HepG2 (cell line): Measurements from ENCODE around the gene MPPE1. TPM values are rescaled to one million over a fixed set of nuclear protein-coding genes. Genes with fewer than 3 reads are reported as not detected.

Source experiments
- ATAC-seq: fragments of 200-7000 bp; cut with Tn5 transposase; 3 replicates; pipeline ENCODE4 v1.9.1; 2020; ENCODE audit warnings: mild to moderate bottlenecking, moderate library complexity
- BruUV-seq: library from RNA; stranded (reverse); fragments of 400-500 nt; replicated peaks from 2 replicates; lab custom pipeline; 2021; lab: Mats Ljungman, UMichigan
- CTCF ChIA-PET: fragments of 300-600 bp; formaldehyde crosslinking; extraction: SDS; loops from one replicate; lab custom pipeline; 2021; ENCODE audit warnings: low total read pairs, inconsistent platforms, low intra/inter-chr PET ratio; lab: Yijun Ruan, JAX
- POLR2A ChIA-PET: fragments of 350-600 bp; sonication (Branson Sonifier 250); formaldehyde crosslinking; loops from one replicate; lab custom pipeline; 2020; ENCODE audit warnings: antibody characterized with exemption, inconsistent platforms; lab: Yijun Ruan, JAX
- DNase-seq: peaks from one replicate; pipeline ENCODE4 v3.0.0-alpha.2; 2015; ENCODE audit warnings: low spot score
- FAIRE-seq: peaks from 3 replicates; lab custom pipeline; 2011; peaks lifted over from hg19 to GRCh38; lab: Jason Lieb, UNC
- H2AFZ ChIP-seq: one replicate; pipeline ENCODE4 v1.6.1; 2011; ENCODE audit warnings: low read length, inconsistent platforms
- H3K27ac ChIP-seq: fragments of 300-600 bp; 3 replicates; pipeline ENCODE4 v1.8.0; 2011; ENCODE audit warnings: mixed run types, mild to moderate bottlenecking, mixed read lengths, low read length, inconsistent platforms; ENCODE audit not compliant: insufficient read depth; ENCODE audit errors: extremely low read length
- H3K27me3 ChIP-seq, 2 experiments: fragments of 200-600 bp in 1 of 2; 2 replicates in 1 of 2; 3 replicates in 1 of 2; pipeline versions ENCODE4 v1.6.0 to v1.8.0; 2011; ENCODE audit warnings: low read length in 2 of 2, mild to moderate bottlenecking in 2 of 2, moderate library complexity in 2 of 2, inconsistent platforms in 1 of 2; ENCODE audit not compliant: insufficient read depth in 2 of 2, control insufficient read depth in 1 of 2
- H3K36me3 ChIP-seq, 2 experiments: fragments of 200-600 bp in 1 of 2; replicated peaks in 1 of 2; 2 replicates in 1 of 2; 3 replicates in 1 of 2; pipeline versions ENCODE4 v1.5.1 to v1.8.0; 2011; ENCODE audit warnings: low read length in 2 of 2, inconsistent platforms in 1 of 2; ENCODE audit not compliant: insufficient read depth in 2 of 2, control insufficient read depth in 1 of 2
- H3K4me1 ChIP-seq: 2 replicates; pipeline ENCODE4 v1.5.1; 2012; ENCODE audit warnings: low read length, inconsistent platforms; ENCODE audit not compliant: insufficient read depth
- H3K4me2 ChIP-seq: 2 replicates; pipeline ENCODE4 v1.6.0; 2011; ENCODE audit warnings: low read depth, low read length, inconsistent platforms
- H3K4me3 ChIP-seq, 3 experiments: fragments of 200-600 bp in 1 of 3; sonication (generic), shearing (Covaris generic) in 1 of 3; replicated peaks in 1 of 3; 2 replicates each; pipeline ENCODE4 v1.5.1; 2011 to 2016; ENCODE audit warnings: low read length in 3 of 3, inconsistent platforms in 2 of 3, low read depth in 2 of 3, mild to moderate bottlenecking in 2 of 3, control low read depth in 1 of 3, mixed read lengths in 1 of 3; ENCODE audit not compliant: insufficient read depth in 1 of 3
- H3K79me2 ChIP-seq: one replicate; pipeline ENCODE4 v1.6.1; 2011; ENCODE audit warnings: low read length, inconsistent platforms; ENCODE audit not compliant: insufficient read depth
- H3K9ac ChIP-seq: 2 replicates; pipeline ENCODE4 v1.6.0; 2011; ENCODE audit warnings: mild to moderate bottlenecking, low read depth, low read length, inconsistent platforms; ENCODE audit not compliant: insufficient read depth
- H3K9me3 ChIP-seq: 2 replicates; pipeline ENCODE4 v1.5.1; 2012; ENCODE audit warnings: mild to moderate bottlenecking, low read length
- H4K20me1 ChIP-seq: 2 replicates; pipeline ENCODE4 v1.6.0; 2011; ENCODE audit warnings: inconsistent platforms, mild to moderate bottlenecking, low read length, moderate library complexity; ENCODE audit not compliant: insufficient read depth
- BHLHE40 ChIP-seq: IDR thresholded peaks from 2 replicates; pipeline ENCODE4 v1.6.1; 2011; ENCODE audit warnings: low read length, improper control_type of control experiment
- ELF3 ChIP-seq: IDR thresholded peaks from 2 replicates; pipeline ENCODE4 v1.6.1; 2016; ENCODE audit warnings: missing genetic modification reagents, missing compliant biosample characterization
- HNF4A ChIP-seq: sonication (generic); formaldehyde crosslinking; IDR thresholded peaks from 2 replicates; pipeline ENCODE4 v1.4.0; 2020; ENCODE audit warnings: missing genetic modification reagents
- HOXA3 ChIP-seq: sonication (generic); formaldehyde crosslinking; IDR thresholded peaks from 2 replicates; pipeline ENCODE4 v1.5.0; 2020; ENCODE audit warnings: missing genetic modification reagents
- KAT2B ChIP-seq: fragments of 150-350 bp; IDR thresholded peaks from 2 replicates; pipeline ENCODE4 v1.6.1; 2014; ENCODE audit warnings: low read depth, low read length, borderline replicate concordance
- LCORL ChIP-seq, 2 experiments: fragments of 450-650 bp in 1 of 2; sonication (generic) in 1 of 2; formaldehyde crosslinking in 1 of 2; IDR thresholded peaks; 2 replicates each; pipeline versions ENCODE4 v1.5.0 to v1.6.1; 2017 to 2020; ENCODE audit warnings: antibody characterized with exemption in 1 of 2, missing genetic modification reagents in 1 of 2
- NR2F6 ChIP-seq, 2 experiments: IDR thresholded peaks; 2 replicates each; pipeline ENCODE4 v1.6.1; 2016; ENCODE audit warnings: antibody characterized with exemption in 1 of 2, mild to moderate bottlenecking in 1 of 2
- RARA ChIP-seq: IDR thresholded peaks from 2 replicates; pipeline ENCODE4 v1.6.1; 2016; ENCODE audit warnings: missing genetic modification reagents, missing compliant biosample characterization
- SALL1 ChIP-seq: sonication (generic); formaldehyde crosslinking; IDR thresholded peaks from 2 replicates; pipeline ENCODE4 v1.8.0; 2022; ENCODE audit warnings: mild to moderate bottlenecking, missing genetic modification reagents
- TEAD3 ChIP-seq: optimal IDR thresholded peaks from 2 replicates; pipeline ENCODE3; 2016; ENCODE audit warnings: borderline replicate concordance
- ZBTB7B ChIP-seq: sonication (generic); formaldehyde crosslinking; IDR thresholded peaks from 2 replicates; pipeline ENCODE4 v1.4.0; 2020; ENCODE audit warnings: missing genetic modification reagents
- ZNF619 ChIP-seq: sonication (generic); formaldehyde crosslinking; IDR thresholded peaks from 2 replicates; pipeline ENCODE4 v1.4.0; 2020; ENCODE audit warnings: mild to moderate bottlenecking, missing genetic modification reagents
- ZSCAN29 ChIP-seq: sonication (generic); formaldehyde crosslinking; conservative IDR thresholded peaks from 2 replicates; pipeline ENCODE4 v1.4.0; 2020; ENCODE audit warnings: mild to moderate bottlenecking, missing genetic modification reagents
- WGBS: methylation state at CpG from one replicate; pipeline ENCODE4 v1.1.6; 2017; ENCODE audit warnings: low lambda C conversion rate; 5-methylcytosine and 5-hydroxymethylcytosine counted together
- in situ Hi-C: cut with HindIII; loops from 2 replicates; pipeline ENCODE4 v1.10.0; 2017; ENCODE audit warnings: low pct_unique_long_range_greater_than_20kb; ENCODE audit not compliant: extremely low pct_ligation_motif_present
- intact Hi-C: fragments of 100-400 bp; cut with micrococcal nuclease; formaldehyde crosslinking; loops from one replicate; pipeline ENCODE4 v1.10.0; 2022; ENCODE audit not compliant: unreplicated experiment
- polyA plus RNA-seq, 8 experiments: library from polyadenylated mRNA; depleted of rRNA in 3 of 8; stranded (reverse) in 7 of 8; unstranded in 1 of 8; fragments of >200 nt; fragmentation: Illumina TruSeq in 4 of 8; extraction: Trizol in 4 of 8; gene quantifications; 2 replicates each; pipeline versions ENCODE4 v1.2.1 to v1.2.3, GENCODE V29; 2011 to 2016; ENCODE audit warnings: low read depth in 4 of 8, missing spikeins in 1 of 8, mixed read lengths in 1 of 8; ENCODE audit not compliant: insufficient read depth in 1 of 8
- total RNA-seq, 5 experiments: library from RNA; depleted of rRNA; stranded (reverse); fragments of >200 nt; fragmentation: Illumina TruSeq; extraction: Trizol; gene quantifications; 2 replicates each; pipeline ENCODE4 v1.2.3, GENCODE V29; 2016; ENCODE audit warnings: low read depth in 1 of 5
- TF ChIP-seq, protein P1 (sequence below): sonication (generic); formaldehyde crosslinking; conservative IDR thresholded peaks from 2 replicates; pipeline ENCODE4 v1.4.0; 2020; ENCODE audit warnings: missing genetic modification reagents

MPPE1 gene
- total and polyA plus RNA-seq, 2 of the 13 experiments (the other 11 are each of a cell fraction or from before 2014, with no cell fraction given) = 9.6 to 11.9 TPM

DNA sequence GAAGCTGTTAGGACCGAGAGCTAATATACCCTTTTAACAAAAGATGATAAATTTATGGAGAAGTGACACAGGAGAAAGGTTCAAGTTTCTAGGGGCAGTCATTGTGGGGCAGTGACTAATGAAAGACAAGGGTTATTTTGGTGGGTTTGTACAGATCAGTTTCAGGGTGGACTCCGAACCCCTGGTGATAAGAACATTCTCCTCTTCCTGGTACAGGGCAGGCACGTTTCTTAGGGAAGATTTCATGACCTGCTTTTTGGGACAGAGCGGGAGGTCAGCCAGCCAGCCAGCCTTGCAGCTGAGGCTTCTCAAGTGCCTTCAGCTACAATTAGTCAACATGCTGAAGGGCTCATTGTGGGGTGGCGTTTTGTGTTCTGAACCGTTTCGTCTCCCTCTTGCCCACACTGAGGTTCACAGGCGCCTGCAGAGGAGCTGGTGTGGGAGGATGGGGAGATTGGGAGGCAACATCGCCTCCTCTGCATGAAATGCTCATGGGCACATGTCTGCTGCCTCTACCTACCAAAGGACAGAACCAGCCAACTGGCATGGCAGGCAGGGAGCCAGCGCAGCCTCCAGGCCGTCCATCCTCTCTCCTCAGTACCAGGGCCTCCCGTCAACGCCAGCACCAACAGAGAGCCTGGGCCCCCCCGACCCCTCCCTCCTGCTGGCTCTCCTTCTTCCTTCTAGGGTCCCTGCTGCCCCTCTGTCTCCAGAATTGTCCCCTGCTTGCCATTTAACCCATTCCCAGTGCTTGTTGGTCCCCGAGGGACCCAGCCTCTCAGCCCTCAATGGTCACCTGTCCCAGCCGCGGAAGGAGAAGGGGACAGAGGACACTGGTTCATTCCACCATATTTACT is 47.3 kb downstream of the MPPE1 start:
- Histone ChIP-seq H2AFZ (no peak overlapping the region), H3K4me3 (no peak overlapping the region), H3K36me3 (no peaks in the 10 kb centered on the region), H3K27me3 (no peaks in the 10 kb centered on the region), H3K79me2 (no peaks in the 10 kb centered on the region), H3K27ac (peak overlapping the region; percentile 4), H3K9ac (no peak overlapping the region), H4K20me1 (no peaks in the 10 kb centered on the region), H3K4me2 (peak overlapping the region; percentile 25; the same call in 1 of the 2 replicates), H3K9me3 (no peaks in the 10 kb centered on the region), H3K4me1 (peaks cover 73% of the 10 kb centered on the region)
- ATAC-seq (no peak), DNase-seq (peak; percentile 56), FAIRE-seq (peak; percentile 28)
- POLR2A ChIA-PET = interaction anchor here (1.5 kb wide), 1 partner anchor 24 kb away, joined by 4 read pairs; no protein-coding TSS in a partner anchor
- BruUV-seq = no TSS peak
- TF ChIP-seq HNF4A (CRISPR knock-in tag) (peak; percentile 49; the same call in 1 of the 2 replicates), NR2F6 (IDR thresholded peaks at IDR 0.05) (0 out of 2 replicates have a peak, but pooled peaks have one; percentile 10), NR2F6 (CRISPR knock-in tag; IDR thresholded peaks at IDR 0.05) (0 out of 2 replicates have a peak, but pooled peaks have one; percentile 12), ZBTB7B (CRISPR knock-in tag) (0 out of 2 replicates have a peak, but pooled peaks have one; percentile 30), ZNF619 (CRISPR knock-in tag) (no peak), RARA (peak; percentile 20; the same call in 1 of the 2 replicates), KAT2B (no peak), SALL1 (CRISPR knock-in tag) (peak; percentile 11; the same call in 1 of the 2 replicates), TEAD3 (CRISPR knock-in tag) (peak; percentile 20), LCORL (IDR thresholded peaks at IDR 0.05) (no peak), LCORL (CRISPR knock-in tag; IDR thresholded peaks at IDR 0.05) (peak; percentile 54; the same call in 1 of the 2 replicates), ZSCAN29 (CRISPR knock-in tag) (no peak), BHLHE40 (peak; percentile 16; the same call in 1 of the 2 replicates), HOXA3 (0 out of 2 replicates have a peak, but pooled peaks have one; percentile 12), ELF3 (CRISPR knock-in tag) (0 out of 2 replicates have a peak, but pooled peaks have one; percentile 17)
- TF ChIP-seq, protein P1, sequence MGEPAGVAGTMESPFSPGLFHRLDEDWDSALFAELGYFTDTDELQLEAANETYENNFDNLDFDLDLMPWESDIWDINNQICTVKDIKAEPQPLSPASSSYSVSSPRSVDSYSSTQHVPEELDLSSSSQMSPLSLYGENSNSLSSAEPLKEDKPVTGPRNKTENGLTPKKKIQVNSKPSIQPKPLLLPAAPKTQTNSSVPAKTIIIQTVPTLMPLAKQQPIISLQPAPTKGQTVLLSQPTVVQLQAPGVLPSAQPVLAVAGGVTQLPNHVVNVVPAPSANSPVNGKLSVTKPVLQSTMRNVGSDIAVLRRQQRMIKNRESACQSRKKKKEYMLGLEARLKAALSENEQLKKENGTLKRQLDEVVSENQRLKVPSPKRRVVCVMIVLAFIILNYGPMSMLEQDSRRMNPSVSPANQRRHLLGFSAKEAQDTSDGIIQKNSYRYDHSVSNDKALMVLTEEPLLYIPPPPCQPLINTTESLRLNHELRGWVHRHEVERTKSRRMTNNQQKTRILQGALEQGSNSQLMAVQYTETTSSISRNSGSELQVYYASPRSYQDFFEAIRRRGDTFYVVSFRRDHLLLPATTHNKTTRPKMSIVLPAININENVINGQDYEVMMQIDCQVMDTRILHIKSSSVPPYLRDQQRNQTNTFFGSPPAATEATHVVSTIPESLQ = no peak
- 81% methylated on average over 13 of the region's 17 CpGs for WGBS
- in situ Hi-C loops (no loop called here), intact Hi-C loops (no loop called here)
- CTCF ChIA-PET = no interaction called here
